Measurements from ENCODE around the gene NPEPPS.

NPEPPS gene

DNA sequence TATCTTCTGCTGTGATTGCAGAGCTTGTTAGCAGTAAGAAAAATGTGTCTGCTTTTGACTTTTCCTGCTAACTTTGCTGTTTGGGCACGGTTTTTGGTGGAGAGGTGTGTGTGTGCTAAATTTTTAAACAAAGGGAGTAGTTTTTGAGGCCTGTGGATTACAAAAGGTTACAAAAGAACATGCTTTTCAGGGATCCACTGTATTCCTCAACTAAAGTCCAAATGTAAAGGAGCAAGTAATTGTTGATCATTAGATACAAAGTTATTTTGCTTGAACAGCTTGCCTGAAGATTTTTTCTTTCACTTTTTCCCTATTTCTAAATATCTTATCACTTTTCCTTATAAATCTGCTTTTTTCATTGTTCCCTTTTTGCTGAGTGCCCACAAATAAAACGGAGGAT lies 120.8 kb downstream of the NPEPPS start:
- H3K4me3 ChIP-seq (ENCODE audit: low read depth, low read length), result no peak overlapping the region
- DNase-seq (ENCODE audit: low read depth), result no peak
- TF ChIP-seq, protein P1, sequence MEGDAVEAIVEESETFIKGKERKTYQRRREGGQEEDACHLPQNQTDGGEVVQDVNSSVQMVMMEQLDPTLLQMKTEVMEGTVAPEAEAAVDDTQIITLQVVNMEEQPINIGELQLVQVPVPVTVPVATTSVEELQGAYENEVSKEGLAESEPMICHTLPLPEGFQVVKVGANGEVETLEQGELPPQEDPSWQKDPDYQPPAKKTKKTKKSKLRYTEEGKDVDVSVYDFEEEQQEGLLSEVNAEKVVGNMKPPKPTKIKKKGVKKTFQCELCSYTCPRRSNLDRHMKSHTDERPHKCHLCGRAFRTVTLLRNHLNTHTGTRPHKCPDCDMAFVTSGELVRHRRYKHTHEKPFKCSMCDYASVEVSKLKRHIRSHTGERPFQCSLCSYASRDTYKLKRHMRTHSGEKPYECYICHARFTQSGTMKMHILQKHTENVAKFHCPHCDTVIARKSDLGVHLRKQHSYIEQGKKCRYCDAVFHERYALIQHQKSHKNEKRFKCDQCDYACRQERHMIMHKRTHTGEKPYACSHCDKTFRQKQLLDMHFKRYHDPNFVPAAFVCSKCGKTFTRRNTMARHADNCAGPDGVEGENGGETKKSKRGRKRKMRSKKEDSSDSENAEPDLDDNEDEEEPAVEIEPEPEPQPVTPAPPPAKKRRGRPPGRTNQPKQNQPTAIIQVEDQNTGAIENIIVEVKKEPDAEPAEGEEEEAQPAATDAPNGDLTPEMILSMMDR (IDR thresholded peaks at IDR 0.05; ENCODE audit: control insufficient read depth, extremely low read depth, insufficient read depth), result no peak

DNA sequence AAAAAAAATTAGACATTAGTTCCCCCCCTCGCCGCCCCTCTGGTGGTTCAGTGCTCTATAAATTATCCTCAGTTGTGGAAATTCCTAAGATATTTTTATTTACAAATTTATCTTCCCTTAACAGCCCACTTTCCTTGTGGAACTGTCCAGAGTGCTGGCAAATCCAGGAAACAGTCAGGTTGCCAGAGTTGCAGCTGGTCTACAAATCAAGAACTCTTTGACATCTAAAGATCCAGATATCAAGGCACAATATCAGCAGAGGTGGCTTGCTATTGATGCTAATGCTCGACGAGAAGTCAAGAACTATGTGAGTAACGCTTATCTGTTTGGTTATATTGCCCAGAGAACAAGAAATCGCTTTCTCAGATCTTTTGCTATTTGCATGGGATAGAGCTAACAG lies 121.7 kb downstream of the NPEPPS start:
- no peak overlapping the region for H3K4me3 ChIP-seq (ENCODE audit: low read depth, low read length)
- TF ChIP-seq, protein P1 (IDR thresholded peaks at IDR 0.05; ENCODE audit: control insufficient read depth, extremely low read depth, insufficient read depth), result no peak
- no peak for DNase-seq (ENCODE audit: low read depth)

DNA sequence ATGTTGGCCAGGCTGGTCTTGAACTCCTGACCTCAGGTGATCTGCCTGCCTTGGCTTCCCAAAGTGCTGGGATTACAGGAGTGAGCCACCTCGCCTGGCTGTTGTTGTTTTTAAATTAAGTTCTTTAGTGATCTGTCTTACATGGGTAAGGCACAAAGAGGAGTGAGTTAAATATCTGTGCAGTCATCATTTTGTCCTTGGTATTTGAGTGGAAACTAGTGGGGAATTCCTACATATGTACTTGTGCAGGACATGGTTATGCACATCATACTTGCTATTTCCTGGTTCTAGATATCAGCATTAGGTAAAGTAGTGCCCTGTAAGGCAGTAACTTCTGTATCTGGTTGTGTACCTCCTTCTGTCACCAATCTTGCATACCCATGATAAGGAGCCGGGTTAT lies 122.5 kb downstream of the NPEPPS start:
- no peak for DNase-seq (ENCODE audit: low read depth)
- H3K4me3 ChIP-seq (ENCODE audit: low read depth, low read length), result no peak overlapping the region
- TF ChIP-seq, protein P1 (IDR thresholded peaks at IDR 0.05; ENCODE audit: control insufficient read depth, extremely low read depth, insufficient read depth), result no peak

DNA sequence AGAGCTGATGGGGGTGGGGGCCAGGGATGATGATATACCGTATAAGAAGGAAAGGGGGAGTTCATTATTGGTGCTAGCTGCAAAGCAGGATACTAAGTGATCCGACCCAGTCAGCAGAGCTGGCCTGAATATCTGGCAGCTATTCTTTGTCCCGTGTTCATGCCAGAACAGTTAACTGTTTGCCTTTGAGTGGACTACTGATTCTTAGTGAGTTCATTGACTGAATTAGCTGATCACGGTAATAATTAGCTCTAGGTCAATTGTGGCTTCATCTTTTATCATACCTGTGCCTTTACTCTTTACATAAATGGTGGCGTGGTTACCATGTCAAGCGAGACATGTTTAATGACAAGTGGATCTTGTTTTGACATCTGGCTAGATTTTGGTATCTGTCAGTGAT lies 124.1 kb downstream of the NPEPPS start:
- H3K4me3 ChIP-seq (ENCODE audit: low read depth, low read length), result no peak overlapping the region
- no peak for DNase-seq (ENCODE audit: low read depth)
- TF ChIP-seq, protein P1 (IDR thresholded peaks at IDR 0.05; ENCODE audit: control insufficient read depth, extremely low read depth, insufficient read depth), result no peak

DNA sequence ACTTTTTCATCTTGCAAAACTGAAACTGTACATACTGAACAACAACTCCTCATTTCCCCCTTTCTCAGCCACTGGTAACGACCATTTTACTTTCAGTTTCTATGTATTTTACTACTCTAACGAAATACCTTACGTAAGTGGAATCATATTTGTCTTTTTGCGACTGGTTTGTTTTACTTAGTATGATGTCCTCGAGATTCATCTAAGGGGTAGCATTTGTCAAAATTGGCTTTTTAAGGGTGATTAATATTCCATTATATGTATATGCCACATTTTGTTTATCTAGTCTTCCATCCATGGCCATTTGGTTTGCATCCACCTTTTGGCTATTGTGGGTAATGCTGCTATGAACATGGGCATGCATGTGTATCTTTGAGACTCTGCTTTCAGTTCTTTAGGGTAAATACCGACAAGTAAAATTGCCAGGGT lies 129.2 kb downstream of the NPEPPS start:
- no peak for DNase-seq (ENCODE audit: low read depth)
- no peak overlapping the region for H3K4me3 ChIP-seq (ENCODE audit: low read depth, low read length)
- TF ChIP-seq, protein P1 (IDR thresholded peaks at IDR 0.05; ENCODE audit: control insufficient read depth, extremely low read depth, insufficient read depth), result no peak

DNA sequence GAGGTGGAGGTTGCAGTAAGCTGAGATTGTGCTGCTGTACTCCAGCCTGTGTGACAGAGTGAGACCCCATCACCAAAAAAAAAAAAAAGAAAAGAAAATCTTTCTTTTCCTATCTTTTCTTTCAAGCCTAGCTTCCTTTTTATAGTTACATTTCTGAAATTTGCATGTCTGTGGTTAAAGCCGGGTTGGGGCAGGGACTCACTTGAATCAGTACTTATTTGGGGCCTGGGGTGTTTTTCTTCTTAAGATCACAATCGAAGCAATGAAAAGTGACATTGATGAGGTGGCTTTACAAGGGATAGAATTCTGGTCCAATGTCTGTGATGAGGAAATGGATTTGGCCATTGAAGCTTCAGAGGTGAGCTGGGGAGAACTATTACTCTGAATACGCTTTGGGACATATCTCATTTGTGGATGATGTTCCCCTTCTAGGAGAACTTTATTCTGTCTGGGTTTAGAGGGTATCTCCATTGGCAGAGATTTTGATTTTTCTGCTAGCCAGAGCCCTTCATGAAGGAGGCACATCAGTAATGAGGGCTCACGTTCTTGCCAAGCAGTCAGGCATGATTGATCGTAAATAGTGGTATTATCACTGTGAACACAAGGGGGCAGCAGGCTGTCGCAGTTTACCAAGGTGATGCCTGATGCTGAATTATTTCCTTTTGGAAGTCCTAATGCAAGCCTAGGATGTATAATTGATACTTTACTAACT lies 133.2 kb downstream of the NPEPPS start:
- peak; percentile 25 for DNase-seq (ENCODE audit: low read depth)
- TF ChIP-seq, protein P1 (IDR thresholded peaks at IDR 0.05; ENCODE audit: control insufficient read depth, extremely low read depth, insufficient read depth), result peak; percentile 93

DNA sequence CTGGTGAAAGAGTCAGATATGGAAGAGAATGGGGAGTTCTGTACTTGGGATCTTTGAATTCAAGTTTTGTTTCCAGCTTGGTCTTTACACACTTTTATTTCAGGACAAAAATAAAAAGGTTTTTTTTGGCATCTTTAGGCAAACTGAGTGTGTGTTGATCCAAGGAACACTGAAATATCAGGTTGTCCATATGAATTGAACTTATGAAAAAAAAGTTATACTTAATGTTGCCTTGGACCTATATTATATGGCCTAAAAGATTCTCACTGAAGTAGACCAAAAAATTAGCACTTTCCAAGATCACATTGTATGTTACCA lies 133.7 kb downstream of the NPEPPS start:
- H3K4me3 ChIP-seq (ENCODE audit: low read depth, low read length), result no peak overlapping the region
- DNase-seq (ENCODE audit: low read depth), result no peak
- TF ChIP-seq, protein P1 (IDR thresholded peaks at IDR 0.05; ENCODE audit: control insufficient read depth, extremely low read depth, insufficient read depth), result no peak

More for the DNA sequence above, 133.2 kb downstream of the NPEPPS start:
- H3K4me3 ChIP-seq (ENCODE audit: low read depth, low read length), result no peak overlapping the region
